GM21447 (cell line): ENCODE measurements around the gene TOMM22.

Experiments
- ATAC-seq: cut with Tn5 transposase; IDR thresholded peaks from one replicate; pipeline ENCODE4 v1.9.1; 2021; ENCODE audit not compliant: unreplicated experiment

The TOMM22 gene

DNA sequence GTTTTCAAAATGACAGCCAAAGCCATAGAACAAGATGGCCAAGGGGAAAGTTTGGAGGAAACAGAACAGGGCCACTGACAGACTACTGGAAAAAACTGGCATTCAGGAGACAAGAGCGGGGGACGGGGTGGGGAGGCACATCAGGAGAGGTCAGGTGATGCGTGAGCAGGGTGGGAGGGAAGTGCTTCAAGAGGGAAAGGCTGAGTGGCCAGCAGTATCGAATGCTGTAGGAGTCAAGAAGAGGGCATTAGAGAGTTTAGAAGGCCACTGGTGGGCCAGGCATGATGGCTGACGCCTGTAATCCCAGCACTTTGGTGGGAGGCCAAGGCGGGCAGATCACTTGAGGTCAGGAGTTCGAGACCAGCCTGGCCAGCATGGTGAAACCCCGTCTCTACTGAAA lies 32.2 kb downstream of the TOMM22 start:
- ATAC-seq, result no peak

DNA sequence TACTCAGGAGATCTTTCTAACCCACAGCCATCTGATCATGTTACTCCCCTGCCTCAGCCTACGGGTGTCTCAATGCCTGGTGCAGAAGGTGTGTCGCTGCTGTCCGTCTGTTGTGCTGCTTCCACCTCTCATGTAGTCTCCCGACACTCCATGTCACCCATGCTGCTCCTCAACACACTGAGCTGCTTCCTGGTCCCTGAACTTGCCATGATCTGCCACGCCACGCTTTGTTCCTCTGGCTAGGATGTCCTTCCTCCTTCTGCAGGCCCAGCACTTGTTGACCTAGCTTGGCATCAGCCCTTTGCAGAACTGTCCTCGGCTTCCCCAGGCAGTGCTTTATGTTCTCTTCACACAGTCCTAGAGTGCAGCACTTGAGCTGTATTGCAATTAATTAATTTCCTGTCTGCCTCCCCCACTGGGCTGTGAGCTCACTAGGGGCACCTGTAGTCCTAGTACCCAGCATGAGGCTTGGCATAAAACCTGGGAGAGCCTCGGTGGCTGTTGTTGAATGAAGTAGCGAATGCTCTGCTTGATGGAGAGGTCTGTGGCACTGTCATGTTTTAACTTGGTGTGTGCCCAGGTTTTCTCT lies 33.5 kb downstream of the TOMM22 start:
- no peak for ATAC-seq

DNA sequence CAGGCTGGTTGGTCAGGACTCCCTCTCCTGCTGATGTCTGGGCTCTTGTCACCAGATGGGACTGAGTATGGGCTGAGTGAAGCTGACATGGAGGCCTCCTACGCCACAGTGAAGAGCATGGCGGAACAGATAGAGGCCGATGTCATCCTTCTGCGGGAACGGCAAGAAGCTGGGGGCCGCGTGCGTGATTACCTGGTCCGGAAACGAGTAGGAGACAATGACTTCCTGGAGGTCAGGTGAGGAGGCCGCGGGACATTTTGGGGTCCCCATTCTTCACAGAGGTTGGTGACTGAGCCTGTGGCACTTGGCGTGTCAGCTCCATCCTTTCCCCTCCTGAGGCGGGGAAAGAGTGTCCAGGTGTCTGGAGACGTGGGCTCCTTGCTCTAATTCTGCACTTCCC lies 34.1 kb downstream of the TOMM22 start:
- ATAC-seq, result no peak

DNA sequence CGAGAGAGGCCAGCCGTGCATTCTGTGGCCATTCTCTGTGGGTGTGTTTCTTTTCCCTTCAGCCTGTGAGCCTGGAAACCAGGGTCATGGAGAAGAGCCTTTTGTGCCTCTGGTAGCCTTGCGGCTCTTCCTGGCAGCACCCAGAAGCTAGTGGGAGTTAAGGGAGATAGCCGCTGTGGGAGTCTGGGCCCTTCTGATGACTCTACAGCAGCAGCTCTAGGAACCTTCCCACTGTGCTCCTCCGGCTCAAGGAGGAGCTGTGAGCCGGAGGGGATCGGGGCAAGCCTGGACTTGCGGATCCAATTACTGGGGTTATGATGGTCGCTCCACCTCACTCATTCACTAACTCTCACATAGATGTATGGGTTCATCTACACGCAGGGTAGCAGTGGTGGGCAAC lies 34.5 kb downstream of the TOMM22 start:
- ATAC-seq, result no peak

DNA sequence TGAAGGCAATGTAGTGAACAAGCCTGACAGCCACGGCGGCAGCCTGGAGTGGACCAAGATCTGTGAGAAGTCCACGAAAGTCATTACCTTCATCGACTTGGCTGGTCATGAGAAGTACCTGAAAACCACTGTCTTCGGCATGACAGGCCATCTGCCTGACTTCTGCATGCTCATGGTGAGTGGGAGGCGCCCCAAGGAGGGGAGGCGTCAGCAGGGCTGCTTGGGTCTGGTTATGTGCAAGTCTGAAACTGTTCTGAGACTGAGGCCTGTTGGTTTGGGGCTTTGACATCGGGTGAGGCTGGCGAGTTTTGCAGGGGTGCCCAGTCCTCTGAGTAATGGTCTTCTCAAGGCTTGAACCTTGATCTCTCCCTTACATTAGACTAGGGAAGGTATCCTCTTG lies 35.1 kb downstream of the TOMM22 start:
- ATAC-seq, result no peak

DNA sequence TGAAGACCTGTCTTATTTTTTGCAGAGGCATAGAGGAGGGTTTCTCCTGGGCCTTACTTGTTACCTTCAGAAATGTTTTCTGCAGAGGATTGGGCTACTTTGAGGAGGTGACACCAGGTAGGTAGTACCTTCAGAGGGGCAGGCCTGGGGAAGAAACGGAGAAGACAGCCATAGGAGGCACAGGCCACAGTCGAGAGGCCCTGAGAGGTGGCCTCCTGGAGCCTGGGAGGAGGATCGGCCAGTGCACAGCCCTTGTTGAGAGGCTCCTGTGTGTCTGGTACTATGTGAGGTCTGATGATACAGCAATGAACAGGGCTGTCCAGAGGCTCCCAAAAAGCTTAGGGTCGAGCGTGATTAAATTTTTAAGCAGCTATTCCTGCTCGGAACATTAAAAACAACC lies 35.5 kb downstream of the TOMM22 start:
- no peak for ATAC-seq

DNA sequence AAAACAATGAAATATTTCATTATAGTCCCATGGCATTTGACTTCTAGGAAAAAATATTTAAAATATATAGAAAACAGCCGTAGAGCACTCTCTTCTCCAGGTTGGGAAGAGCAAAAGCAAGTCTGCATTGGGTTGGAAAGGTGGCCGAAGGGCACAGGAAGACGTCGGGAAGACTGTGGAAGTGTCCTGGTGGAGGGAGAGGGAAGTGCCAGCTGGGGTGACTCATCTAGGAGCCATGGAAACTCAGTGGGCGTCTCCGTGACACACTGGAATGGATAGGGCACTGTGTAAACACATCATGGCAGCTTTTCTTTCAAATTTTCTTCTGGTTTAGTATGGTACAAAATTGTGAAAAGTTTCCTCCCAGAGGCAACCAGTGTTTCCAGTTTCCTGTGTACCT lies 36.7 kb downstream of the TOMM22 start:
- ATAC-seq, result no peak

DNA sequence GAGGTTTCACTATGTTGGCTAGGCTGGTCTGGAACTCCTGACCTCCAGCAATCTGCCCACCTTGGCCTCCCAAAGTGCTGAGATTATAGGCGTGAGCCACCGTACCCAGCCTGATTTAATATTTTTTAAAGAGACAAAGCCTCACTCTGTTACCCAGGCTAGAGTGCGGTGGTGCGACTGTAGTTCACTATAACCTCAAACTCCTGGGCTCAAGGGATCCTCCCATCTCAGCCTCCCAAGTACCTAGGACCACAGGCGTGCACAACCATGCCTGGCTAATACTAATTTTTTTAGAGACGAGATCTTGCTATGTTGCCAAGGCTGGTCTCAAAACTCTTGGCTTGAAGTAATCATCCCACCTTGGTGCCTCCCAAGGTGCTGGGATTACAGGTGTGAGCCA lies 37.4 kb downstream of the TOMM22 start:
- ATAC-seq, result no peak

DNA sequence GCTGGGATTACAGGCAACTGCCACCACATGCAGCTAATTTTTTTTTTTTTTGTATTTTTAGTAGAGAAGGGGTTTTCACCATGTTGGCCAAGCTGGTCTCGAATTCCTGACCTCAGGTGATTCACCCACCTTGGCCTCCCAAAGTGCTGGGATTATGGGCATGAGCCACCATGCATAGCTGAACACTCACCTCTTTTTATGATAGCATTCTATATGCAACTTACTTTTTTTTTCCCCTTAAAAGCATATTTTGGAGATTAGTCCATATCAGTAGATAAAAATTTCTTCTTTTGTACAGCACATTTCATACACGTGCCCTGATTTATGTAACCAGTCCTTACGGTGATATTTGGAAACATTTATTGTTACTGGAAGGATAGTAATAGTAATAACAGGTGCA lies 38.6 kb downstream of the TOMM22 start:
- ATAC-seq, result no peak

DNA sequence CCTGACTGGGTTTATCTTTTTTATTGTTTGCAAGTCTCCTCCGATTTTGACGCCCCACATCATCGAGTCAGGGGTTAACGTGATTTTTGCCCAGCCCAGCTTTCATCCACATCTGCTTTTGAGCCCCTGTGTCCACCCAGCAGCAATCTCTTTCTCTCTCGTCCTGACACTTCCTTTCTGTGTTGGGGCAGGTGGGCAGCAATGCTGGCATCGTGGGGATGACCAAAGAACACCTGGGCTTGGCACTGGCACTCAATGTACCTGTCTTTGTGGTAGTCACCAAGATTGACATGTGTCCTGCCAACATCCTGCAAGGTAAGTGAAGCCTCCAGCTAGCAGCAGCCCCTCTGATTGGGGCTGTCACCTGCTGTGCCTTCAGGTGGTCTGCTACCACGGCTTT lies 39.8 kb downstream of the TOMM22 start:
- ATAC-seq, result no peak

DNA sequence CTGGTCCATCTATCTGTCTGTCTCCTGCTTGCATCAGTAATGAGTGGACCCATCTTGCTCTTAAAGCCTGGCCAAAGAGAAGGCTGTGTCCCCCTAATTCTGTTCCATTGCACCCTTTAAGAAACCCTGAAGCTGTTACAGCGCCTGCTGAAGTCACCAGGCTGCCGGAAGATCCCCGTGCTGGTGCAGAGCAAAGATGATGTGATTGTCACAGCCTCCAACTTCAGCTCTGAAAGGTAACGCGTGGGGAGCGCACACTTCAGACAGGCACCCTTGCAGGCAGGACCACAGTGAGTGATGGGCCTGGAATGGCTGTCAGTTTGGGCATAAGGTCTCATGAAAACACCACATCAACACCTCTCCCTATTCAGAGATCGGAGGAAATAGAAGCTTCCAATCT lies 42.4 kb downstream of the TOMM22 start:
- ATAC-seq, result no peak

DNA sequence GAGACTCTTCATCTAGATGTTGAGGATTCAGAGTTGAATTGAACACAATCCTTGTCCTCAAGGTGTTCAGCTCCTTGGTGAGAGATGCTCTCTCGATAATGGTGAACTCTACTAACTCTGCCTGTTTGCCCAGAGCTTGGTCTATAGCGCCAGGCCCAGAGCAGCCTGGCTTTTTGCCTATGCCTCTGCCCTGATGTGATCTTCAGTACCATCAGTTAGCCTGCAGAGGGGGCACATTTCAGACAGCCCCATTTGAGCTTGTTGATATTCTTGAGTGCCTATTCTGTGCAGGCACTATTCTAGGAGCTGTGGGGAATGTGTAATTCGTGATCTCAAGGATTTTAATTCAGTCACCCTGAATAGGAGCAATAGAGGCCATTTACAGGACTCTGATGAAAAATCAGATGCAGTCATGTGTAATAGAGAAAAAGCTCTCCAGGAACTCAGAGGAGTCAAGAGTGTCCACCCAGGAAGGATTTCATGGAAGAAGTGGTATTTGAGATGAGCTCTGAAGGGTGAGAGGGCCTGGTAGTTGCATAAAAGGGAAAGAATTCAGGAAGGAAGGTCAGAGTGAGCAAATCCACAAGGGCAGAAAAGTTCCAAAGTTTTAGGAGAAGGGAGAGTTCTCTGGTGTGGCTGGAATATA lies 43.3 kb downstream of the TOMM22 start:
- ATAC-seq, result no peak

DNA sequence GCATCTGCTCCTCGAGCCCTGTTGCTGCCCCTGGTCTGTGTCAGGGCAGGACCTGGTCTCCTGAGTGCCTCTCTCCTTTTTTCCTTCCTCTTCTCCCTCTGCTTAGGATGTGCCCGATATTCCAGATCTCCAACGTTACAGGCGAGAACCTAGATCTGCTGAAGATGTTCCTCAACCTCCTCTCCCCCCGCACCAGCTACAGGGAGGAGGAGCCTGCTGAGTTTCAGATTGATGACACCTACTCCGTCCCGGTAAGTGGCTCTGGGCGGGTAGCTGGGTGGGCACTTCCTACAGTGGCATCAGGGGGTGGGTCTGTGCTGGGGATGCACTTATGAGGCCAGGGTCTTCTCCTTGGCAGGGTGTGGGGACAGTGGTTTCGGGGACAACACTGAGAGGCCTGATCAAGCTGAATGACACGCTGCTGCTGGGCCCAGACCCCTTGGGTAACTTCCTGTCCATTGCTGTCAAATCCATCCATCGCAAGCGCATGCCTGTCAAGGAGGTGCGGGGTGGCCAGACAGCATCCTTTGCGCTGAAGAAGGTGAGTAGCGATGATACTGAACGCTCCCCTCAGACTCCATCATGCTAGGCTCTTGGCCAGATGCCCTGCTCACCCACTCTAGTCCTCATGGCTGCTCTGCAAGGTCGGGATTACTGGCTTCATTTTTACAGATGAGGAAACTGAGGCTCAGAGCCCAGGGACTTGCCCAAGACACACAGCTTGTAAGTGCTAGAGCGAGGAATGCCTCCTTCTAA lies 44.3 kb downstream of the TOMM22 start:
- no peak for ATAC-seq

DNA sequence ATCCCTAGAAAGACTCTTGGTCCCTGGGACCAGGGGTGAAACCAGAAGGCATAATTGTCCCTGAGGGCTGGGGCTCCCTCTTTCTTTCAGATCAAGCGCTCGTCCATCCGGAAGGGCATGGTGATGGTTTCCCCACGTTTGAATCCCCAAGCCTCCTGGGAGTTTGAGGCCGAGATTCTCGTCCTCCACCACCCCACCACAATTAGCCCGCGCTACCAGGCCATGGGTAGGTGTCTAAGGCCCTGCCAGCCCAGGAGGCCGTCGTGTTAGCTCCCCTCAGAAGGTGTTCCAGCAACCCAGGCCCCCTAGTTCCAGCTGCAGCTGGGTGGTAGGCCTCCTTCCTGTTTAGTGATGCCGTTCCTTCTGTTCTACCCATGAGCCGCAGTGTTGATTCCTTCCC lies 45.4 kb downstream of the TOMM22 start:
- no peak for ATAC-seq

DNA sequence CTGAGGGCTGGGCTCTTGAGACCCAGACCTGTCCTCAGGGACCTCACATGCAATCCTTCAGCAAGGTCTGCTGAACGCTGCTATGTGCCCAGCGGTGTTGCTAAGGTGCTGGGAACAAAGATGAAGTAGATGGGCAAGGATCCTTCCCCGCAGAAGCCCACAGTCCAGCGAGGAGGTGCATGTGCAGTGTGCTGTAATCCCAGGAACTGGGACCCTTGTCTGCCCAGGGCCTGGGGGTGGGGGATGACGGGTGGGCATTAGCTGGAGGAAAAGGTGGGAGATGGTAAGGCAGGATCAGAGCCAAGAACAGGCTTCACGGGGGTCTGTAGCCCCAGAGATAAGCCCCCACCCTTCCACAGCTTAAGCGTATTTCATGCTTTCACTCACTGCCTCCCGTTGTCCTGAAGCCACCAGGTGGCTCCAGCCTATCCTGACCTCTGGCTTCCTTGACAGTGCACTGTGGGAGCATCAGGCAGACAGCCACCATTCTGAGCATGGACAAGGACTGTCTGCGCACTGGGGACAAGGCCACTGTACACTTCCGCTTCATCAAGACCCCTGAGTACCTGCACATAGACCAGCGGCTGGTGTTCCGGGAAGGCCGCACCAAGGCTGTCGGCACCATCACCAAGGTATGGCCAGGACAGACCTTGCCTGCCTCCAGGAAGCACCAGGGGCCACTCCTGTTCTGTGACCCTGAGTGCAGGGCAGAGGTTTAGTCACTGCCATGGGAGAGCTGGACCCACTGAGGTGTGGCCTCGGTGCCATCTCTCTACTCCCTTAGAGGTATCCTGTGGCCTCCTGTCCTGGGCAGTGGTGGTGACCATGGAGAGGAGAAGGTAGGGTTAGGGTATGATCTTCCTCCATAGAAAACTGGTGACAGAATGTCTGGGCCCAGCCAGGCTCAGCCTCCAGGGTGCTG lies 46.0 kb downstream of the TOMM22 start:
- no peak for ATAC-seq

DNA sequence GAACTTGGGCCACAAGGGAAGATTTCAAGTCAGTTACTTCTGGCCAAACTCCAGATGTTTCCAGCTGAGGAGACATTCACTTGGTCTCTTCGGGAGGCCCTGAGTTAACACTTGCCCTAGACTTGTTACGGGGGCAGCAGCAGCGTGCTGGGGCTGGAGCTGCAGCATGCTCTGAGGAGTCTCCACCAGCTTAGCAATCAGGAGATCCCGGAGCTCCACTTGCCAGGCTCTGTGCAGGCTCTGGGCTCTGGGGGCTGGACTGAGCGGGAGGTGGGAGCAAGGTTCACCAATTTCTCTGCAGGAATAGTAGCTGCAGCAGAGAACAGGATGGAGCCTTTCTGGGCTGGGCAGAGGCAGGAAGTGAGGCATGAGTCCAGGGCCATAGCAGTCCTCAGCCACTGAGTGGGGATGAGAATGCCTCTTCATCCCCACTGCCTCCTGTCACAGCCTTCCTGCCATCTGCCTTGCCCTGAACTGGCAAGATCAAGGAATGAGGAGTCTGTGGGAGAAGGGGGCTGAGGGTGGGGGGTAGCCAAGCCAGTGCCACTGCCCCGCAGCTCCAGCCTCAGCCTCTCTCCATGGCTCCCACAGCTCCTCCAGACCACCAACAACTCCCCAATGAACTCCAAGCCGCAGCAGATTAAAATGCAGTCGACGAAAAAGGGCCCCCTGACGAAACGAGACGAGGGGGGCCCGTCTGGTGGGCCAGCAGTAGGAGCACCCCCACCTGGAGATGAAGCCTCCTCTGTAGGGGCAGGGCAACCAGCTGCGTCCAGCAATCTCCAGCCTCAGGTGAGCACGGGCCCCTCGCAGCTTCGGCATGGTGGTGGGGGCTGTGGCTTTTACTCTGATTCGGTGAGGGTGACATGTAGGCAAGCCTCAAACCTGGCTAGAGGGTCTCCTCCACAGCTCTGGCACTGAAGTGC lies 47.4 kb downstream of the TOMM22 start:
- ATAC-seq, result no peak

DNA sequence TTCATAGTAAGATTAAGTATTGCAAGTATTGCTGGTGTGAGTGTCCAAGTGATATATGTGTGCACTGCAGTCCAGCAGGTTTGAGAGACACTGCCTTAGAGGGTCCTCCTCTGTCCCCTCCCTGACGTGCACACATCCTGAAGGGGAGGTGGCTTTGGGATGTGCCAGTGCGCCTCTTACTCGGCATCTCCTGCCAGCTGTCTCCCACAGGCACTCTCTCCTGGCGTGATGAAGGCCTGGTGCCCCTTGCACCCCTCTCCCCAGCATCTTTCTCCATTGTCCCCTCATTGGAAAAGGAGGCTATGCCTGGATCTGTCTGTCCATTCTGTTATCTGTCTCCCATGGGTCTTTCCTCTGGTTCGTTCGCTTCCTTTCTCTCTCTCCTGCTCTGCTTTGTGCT lies 48.2 kb downstream of the TOMM22 start:
- no peak for ATAC-seq

DNA sequence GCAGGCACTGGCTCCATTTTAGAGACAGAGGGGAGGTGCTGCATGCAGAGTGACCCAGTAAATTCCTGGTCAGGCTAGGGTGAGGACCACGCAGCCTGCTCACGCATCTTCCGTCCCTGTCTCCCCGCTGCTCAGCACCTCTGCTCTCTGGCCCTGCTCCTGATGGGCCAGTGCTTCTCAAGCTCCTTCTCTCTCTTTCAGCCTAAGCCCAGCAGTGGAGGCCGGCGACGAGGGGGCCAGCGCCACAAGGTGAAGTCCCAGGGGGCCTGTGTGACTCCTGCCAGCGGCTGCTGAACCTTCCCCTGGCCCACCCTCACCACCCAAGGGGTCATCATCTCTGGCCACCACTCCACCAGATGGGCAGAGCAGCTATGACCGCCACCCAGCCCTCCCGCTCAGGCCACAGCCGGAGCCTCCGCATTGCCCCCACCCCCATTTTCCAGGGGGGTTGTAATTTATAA lies 48.7 kb downstream of the TOMM22 start:
- ATAC-seq, result no peak

DNA sequence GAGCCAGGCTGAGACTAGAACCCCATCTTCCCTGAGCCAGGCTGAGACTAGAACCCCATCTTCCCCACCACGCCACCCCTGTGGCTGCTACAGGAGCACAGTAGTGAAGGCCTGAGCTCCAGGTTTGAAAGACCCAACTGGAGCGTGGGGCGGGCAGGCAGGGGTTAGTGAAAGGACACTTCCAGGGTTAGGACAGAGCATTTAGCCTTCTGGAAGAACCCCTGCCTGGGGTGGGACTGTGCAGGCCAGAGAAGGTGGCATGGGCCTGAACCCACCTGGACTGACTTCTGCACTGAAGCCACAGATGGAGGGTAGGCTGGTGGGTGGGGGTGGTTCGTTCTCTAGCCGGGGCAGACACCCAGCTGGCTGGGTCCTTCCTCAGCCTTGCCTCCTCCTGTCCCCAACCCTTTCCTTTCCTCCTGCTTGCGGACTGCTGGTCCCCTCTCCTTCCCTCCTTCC lies 50.0 kb downstream of the TOMM22 start:
- no peak for ATAC-seq

DNA sequence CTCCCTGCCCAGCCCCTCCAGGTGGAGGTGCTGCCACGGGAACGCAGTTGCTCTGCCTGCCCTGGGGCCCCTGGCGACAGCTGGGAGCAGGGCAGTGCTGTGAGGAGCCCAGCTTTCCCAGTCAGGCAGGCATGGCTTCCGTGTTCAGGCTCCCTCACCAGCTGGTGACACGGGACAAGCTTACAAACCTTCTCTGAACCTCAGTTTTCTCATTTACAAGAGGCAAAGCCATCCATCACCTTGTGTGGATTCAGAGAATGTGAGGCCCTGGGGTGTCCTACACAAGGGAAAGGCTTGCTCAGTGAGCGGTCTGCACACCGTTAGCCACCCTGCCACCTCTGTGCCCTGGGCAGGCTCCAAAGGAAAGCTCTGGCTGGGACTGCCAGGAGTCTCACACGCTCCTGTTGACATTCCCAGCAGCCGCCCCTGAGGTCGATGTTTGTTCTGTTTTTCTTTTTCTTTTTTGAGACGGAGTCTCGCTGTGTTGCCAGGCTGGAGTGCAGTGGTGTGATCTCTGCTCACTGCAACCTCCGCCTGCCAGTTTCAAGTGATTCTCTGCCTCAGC lies 50.6 kb downstream of the TOMM22 start:
- ATAC-seq, result no peak
